ENCODE results near the gene AQP12A. TPM values are rescaled to one million over a fixed set of nuclear protein-coding genes. Genes with fewer than 3 reads are reported as not detected.

Gene AQP12A
- total RNA-seq, 1 experiment from 2014 or later, result not detected

DNA sequence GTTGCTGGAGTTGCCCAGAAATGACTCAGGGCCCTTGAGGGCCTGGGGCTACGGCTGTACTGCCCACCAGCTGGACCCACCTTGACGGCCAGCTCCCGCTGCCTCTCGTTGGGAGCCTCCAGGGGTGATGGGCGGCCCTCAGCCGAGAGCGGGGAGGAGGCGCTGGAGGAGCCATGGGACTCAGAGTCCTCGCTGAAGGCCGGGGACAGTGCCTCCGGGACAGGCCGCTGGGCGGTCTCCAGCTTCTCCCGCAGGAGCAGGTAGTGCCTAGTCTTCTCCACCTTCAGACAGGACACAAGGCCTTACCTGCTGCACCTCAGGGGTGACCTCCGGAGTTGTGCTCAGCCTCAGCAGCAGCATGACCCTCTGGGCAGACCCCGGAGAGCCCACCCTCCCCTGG, 30.7 kb downstream of the AQP12A start:
- no peak for DNase-seq (ENCODE audit: low spot score)

DNA sequence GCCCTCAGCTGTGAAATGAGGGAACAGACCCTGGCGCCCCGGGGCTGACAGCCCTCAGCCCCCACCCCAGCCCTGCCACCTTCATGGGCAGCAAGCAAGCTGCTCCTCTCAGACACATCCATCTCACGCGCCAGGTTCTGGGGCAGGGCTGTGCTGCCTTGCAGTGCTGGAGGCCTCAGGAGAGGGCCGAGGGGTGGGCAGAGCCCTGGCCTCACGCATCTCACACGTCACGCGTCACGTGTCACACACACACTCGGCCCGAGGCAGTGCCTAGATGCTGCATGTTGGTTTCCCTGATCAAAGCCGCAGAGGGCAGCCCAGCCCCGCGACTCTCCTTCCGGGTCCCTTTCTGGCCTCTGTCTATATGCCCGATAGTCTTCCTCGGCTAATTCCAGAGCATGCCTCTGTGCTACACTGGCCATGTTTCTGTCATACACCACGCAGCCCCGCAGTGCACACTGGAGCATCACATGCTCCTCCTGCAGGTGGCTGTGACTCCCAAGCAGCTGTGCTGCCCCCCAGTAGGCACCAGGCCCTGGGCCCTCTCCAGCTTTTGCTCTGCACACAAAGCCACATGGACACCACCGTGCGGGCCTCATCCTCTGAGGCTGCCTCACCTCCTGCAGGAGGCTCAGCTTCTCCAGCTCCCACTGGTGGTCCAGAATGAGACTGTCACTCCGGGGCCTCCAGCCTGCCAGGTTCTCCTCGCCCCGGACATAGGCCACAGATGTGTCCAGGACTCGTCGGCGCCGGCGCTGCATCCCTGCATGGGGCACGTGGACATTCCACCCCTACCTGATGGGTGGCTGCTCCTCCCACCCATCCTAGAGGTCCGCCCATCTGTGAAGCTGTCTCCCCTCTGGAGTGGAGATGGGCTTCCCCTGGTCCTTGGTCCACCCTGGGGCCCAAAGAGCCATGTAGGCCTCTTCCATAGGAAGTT, 31.4 kb downstream of the AQP12A start:
- DNase-seq (ENCODE audit: low spot score), result no peak

GRCh38 chr2:240723851-240724250, 32.2 kb downstream of the AQP12A start:
- no peak for DNase-seq (ENCODE audit: low spot score)

- no peak for DNase-seq (ENCODE audit: low spot score)
Measured at GRCh38 chr2:240724431-240724830, 32.8 kb downstream of the AQP12A start.

GRCh38 chr2:240725266-240725665, 33.6 kb downstream of the AQP12A start:
- DNase-seq (ENCODE audit: low spot score), result no peak

GRCh38 chr2:240725671-240726070, 34.0 kb downstream of the AQP12A start:
- DNase-seq (ENCODE audit: low spot score), result no peak

GRCh38 chr2:240726876-240727275, 35.2 kb downstream of the AQP12A start:
- DNase-seq (ENCODE audit: low spot score), result no peak

DNA sequence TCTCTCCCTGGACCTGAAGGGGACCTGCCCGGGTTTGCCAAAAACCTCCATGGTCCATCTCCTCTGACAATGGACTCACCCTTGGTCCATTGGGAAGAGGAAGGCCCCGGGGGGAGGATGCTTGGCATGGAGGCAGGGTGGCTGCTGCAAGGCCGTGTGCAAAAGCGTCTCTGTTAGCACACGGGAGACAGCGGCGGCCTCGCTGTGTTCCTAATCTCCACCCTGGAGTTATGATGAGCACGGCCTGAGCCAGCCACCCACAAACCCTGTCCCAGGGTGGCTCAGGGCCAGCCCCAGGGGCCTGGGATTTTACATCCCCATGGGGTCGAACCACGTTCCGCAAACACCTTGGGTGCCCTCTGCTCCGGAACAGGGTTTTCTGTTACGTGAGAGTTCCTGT, 35.8 kb downstream of the AQP12A start:
- no peak for DNase-seq (ENCODE audit: low spot score)

DNA sequence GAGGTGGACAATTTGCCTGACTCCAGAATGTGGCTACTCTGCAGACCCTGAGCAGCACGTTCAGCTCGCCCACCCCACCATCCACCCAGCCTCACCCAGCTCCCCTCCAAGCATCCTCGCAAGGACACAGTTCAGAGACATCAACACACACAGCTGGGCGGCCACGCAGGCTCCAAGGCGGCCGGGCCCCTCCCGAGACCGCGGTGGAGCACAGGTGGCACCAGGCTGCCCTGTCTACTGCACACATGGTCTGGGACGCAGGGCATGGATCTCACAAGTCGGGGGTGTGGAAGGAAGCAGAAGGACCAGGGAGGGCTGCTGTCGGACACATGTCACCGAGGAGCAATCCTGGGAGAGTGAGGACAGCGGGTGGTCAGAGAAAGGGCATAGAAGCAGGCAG, 36.2 kb downstream of the AQP12A start:
- no peak for DNase-seq (ENCODE audit: low spot score)

- DNase-seq (ENCODE audit: low spot score), result no peak
Measured at GRCh38 chr2:240728361-240728760, 36.7 kb downstream of the AQP12A start.

GRCh38 chr2:240728827-240729226, 37.2 kb downstream of the AQP12A start:
- no peak for DNase-seq (ENCODE audit: low spot score)

DNA sequence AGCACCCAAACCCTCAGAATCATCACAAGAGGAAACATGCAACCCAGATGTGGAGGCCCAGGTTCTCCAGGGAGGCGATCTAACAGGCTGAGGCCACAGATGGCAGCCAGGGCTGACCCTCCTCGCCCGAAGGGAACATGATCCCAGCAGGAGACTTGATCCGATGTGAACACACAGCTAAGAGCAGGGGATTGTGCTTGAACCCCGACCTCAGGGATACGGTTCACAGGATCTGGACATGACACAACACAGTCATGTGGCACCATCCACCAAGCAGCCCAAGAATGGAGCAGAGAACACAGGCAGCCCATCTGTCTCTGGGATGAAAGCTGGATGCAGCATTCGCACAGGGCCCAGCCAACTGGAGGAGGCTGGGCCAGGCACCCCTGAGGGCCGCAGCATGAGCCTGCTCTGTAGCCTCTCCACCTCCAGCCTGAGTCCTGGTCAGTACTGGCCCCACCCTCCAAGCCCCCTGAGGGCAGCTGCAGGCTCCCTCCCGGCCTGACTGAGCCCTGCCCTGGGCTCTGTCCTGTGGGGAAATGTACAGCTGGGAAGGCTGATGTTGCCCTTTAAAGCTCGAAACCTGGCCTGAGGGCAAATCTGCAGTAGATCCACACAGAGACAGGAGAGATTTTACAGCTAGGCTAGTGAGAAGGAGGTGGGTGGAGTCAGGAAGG, 39.0 kb downstream of the AQP12A start:
- DNase-seq (ENCODE audit: low spot score), result no peak

GRCh38 chr2:240731178-240731545, 39.5 kb downstream of the AQP12A start:
- no peak for DNase-seq (ENCODE audit: low spot score)

- DNase-seq (ENCODE audit: low spot score), result no peak
Measured at GRCh38 chr2:240732184-240732583, 40.5 kb downstream of the AQP12A start.

- DNase-seq (ENCODE audit: low spot score), result no peak
Measured at GRCh38 chr2:240732911-240733622, 41.4 kb downstream of the AQP12A start.

- no peak for DNase-seq (ENCODE audit: low spot score)
Measured at GRCh38 chr2:240733803-240734495, 42.3 kb downstream of the AQP12A start.

- no peak for DNase-seq (ENCODE audit: low spot score)
Measured at GRCh38 chr2:240734756-240735155, 43.1 kb downstream of the AQP12A start.

GRCh38 chr2:240735476-240735875, 43.8 kb downstream of the AQP12A start:
- no peak for DNase-seq (ENCODE audit: low spot score)

- no peak for DNase-seq (ENCODE audit: low spot score)
Measured at GRCh38 chr2:240736281-240737250, 44.9 kb downstream of the AQP12A start.

GRCh38 chr2:240737512-240737911, 45.8 kb downstream of the AQP12A start:
- DNase-seq (ENCODE audit: low spot score), result no peak
